Skeletal muscle tissue (tissue), 4 donors: ENCODE data around the gene EPHB4. TPM values are rescaled to one million over a fixed set of nuclear protein-coding genes. Genes with fewer than 3 reads are reported as not detected.
"Not testable (repeated sequence)": the region's sequence is repeated elsewhere in the genome, so short reads cannot be mapped to it uniquely, and the experiment has no call there.

ENCODE experiments used
- H3K27ac ChIP-seq: one replicate; pipeline ENCODE4 v1.7.0; 2013; ENCODE audit warnings: mild to moderate bottlenecking, low read depth, low read length, inconsistent platforms
- H3K27me3 ChIP-seq, 3 donors: one replicate each; pipeline ENCODE4 v1.7.0; 2013; ENCODE audit warnings: low read length in 3 of 3; ENCODE audit not compliant: control insufficient read depth in 3 of 3, insufficient read depth in 3 of 3
- H3K36me3 ChIP-seq, 3 donors: one replicate each; pipeline ENCODE4 v1.7.0; 2013; ENCODE audit warnings: low read length in 3 of 3; ENCODE audit not compliant: control insufficient read depth in 3 of 3, insufficient read depth in 3 of 3
- H3K4me1 ChIP-seq, 3 donors: one replicate each; pipeline ENCODE4 v1.7.0; 2013; ENCODE audit warnings: low read length in 3 of 3, mild to moderate bottlenecking in 3 of 3; ENCODE audit not compliant: control insufficient read depth in 3 of 3, insufficient read depth in 3 of 3
- H3K4me3 ChIP-seq, 3 donors: one replicate each; pipeline ENCODE4 v1.7.0; 2013; ENCODE audit warnings: low read length in 3 of 3
- H3K9ac ChIP-seq, 3 donors: one replicate each; pipeline ENCODE4 v1.7.0; 2013; ENCODE audit warnings: low read length in 3 of 3, mild to moderate bottlenecking in 3 of 3, moderate library complexity in 2 of 3, low read depth in 1 of 3
- H3K9me3 ChIP-seq, 3 donors: one replicate each; pipeline ENCODE4 v1.7.0; 2013; ENCODE audit warnings: low read length in 3 of 3; ENCODE audit not compliant: control insufficient read depth in 3 of 3
- total RNA-seq: library from RNA; depleted of rRNA; stranded (reverse); fragments of >200 nt; gene quantifications from one replicate; pipeline ENCODE4 v1.2.3, GENCODE V29; 2014
- donor health status: Osteomylitis.

EPHB4 gene
- total RNA-seq, 1 donor from 2014 or later = 72.5 TPM

GRCh38 chr7:100773491-100773890 is 53.8 kb downstream of the EPHB4 start:
- no peak overlapping the region for H3K9ac ChIP-seq

GRCh38 chr7:100768784-100769183 is 58.5 kb downstream of the EPHB4 start:
- H3K9ac ChIP-seq = no peak overlapping the region
- peaks cover 2 to 14% (median 3%) of the 10 kb centered on the region in 3 donors for H3K27me3 ChIP-seq
- H3K4me1 ChIP-seq = no peaks in the 10 kb centered on the region
- no peak overlapping the region for H3K4me3 ChIP-seq
- no peak overlapping the region for H3K27ac ChIP-seq
- H3K9me3 ChIP-seq = no peaks in the 10 kb centered on the region
- H3K36me3 ChIP-seq = no peaks in the 10 kb centered on the region

More at GRCh38 chr7:100773491-100773890, 53.8 kb downstream of the EPHB4 start:
- no peak overlapping the region for H3K27ac ChIP-seq
- no peaks in the 10 kb centered on the region for H3K4me1 ChIP-seq
- no peaks in the 10 kb centered on the region for H3K36me3 ChIP-seq
- H3K4me3 ChIP-seq = no peak overlapping the region
- H3K27me3 ChIP-seq = peaks cover 7 to 14% (median 8%) of the 10 kb centered on the region in 3 donors
- H3K9me3 ChIP-seq = no peaks in the 10 kb centered on the region

- Histone ChIP-seq H3K27ac (no peak overlapping the region), H3K4me1 (no peaks in the 10 kb centered on the region), H3K36me3 (no peaks in the 10 kb centered on the region), H3K9me3 (no peaks in the 10 kb centered on the region), H3K9ac (no peak overlapping the region), H3K4me3 (no peak overlapping the region), H3K27me3 (peaks cover 7 to 14% (median 13%) of the 10 kb centered on the region in 3 donors)
Measured at GRCh38 chr7:100765250-100765649, 62.1 kb downstream of the EPHB4 start.

- no peaks in the 10 kb centered on the region for H3K9me3 ChIP-seq
- no peak overlapping the region for H3K27ac ChIP-seq
- no peak overlapping the region for H3K9ac ChIP-seq
- H3K4me3 ChIP-seq = no peak overlapping the region
- peaks cover 9 to 15% (median 14%) of the 10 kb centered on the region in 3 donors for H3K27me3 ChIP-seq
- H3K4me1 ChIP-seq = no peaks in the 10 kb centered on the region
- H3K36me3 ChIP-seq = no peaks in the 10 kb centered on the region
Measured at GRCh38 chr7:100764841-100765240, 62.5 kb downstream of the EPHB4 start.

GRCh38 chr7:100763556-100764140 is 63.7 kb downstream of the EPHB4 start:
- no peaks in the 10 kb centered on the region for H3K36me3 ChIP-seq
- H3K9ac ChIP-seq = no peak overlapping the region
- H3K27me3 ChIP-seq = peaks cover 9 to 15% (median 12%) of the 10 kb centered on the region in 3 donors
- H3K4me3 ChIP-seq = no peak overlapping the region
- no peak overlapping the region for H3K27ac ChIP-seq
- no peaks in the 10 kb centered on the region for H3K4me1 ChIP-seq
- no peaks in the 10 kb centered on the region for H3K9me3 ChIP-seq

GRCh38 chr7:100762841-100763240 is 64.5 kb downstream of the EPHB4 start:
- not testable (repeated sequence) for H3K4me1 ChIP-seq, H3K9me3 ChIP-seq, H3K4me3 ChIP-seq, H3K27ac ChIP-seq, H3K9ac ChIP-seq, H3K36me3 ChIP-seq
- H3K27me3 ChIP-seq = peaks cover 9 to 18% (median 15%) of the 10 kb centered on the region in 3 donors

- Histone ChIP-seq H3K4me1 (no peaks in the 10 kb centered on the region), H3K9ac (no peak overlapping the region), H3K4me3 (no peak overlapping the region), H3K36me3 (no peaks in the 10 kb centered on the region), H3K27ac (no peak overlapping the region), H3K9me3 (no peaks in the 10 kb centered on the region), H3K27me3 (peaks cover 9 to 17% (median 13%) of the 10 kb centered on the region in 3 donors)
Measured at GRCh38 chr7:100759357-100760171, 67.8 kb downstream of the EPHB4 start.

GRCh38 chr7:100753750-100754149 is 73.6 kb downstream of the EPHB4 start:
- no peaks in the 10 kb centered on the region for H3K36me3 ChIP-seq
- H3K27ac ChIP-seq = no peak overlapping the region

GRCh38 chr7:100752994-100753393 is 74.3 kb downstream of the EPHB4 start:
- H3K9me3 ChIP-seq = no peaks in the 10 kb centered on the region
- no peak overlapping the region for H3K4me3 ChIP-seq
- H3K27me3 ChIP-seq = peaks cover 12 to 25% (median 17%) of the 10 kb centered on the region in 3 donors
- no peaks in the 10 kb centered on the region for H3K36me3 ChIP-seq
- H3K9ac ChIP-seq = no peak overlapping the region
- H3K4me1 ChIP-seq = no peaks in the 10 kb centered on the region
- H3K27ac ChIP-seq = no peak overlapping the region

More at GRCh38 chr7:100753750-100754149, 73.6 kb downstream of the EPHB4 start:
- peaks cover 7 to 24% (median 23%) of the 10 kb centered on the region in 3 donors for H3K27me3 ChIP-seq
- no peaks in the 10 kb centered on the region for H3K4me1 ChIP-seq
- H3K9me3 ChIP-seq = no peaks in the 10 kb centered on the region
- H3K9ac ChIP-seq = no peak overlapping the region
- no peak overlapping the region for H3K4me3 ChIP-seq
